Tibial nerve (tissue), 4 donors: ENCODE results near the gene PEX16. TPM values are rescaled to one million over a fixed set of nuclear protein-coding genes. Genes with fewer than 3 reads are reported as not detected.

Experiments
- DNase-seq, 2 donors: peaks; one replicate each; pipeline ENCODE4 v3.0.0-alpha.2; 2019; ENCODE audit warnings: low spot score in 2 of 2
- H3K27ac ChIP-seq, 4 donors: fragments of 200-600 bp; sonication (generic) in 3 of 4; one replicate each; pipeline ENCODE4 v1.5.1; 2017 to 2019; ENCODE audit warnings: mild to moderate bottlenecking in 1 of 4
- H3K27me3 ChIP-seq, 2 donors: fragments of 200-600 bp; sonication (generic) in 1 of 2; one replicate each; pipeline versions ENCODE4 v1.5.1 to v1.6.0; 2017 to 2019
- H3K36me3 ChIP-seq, 3 donors: fragments of 200-600 bp; sonication (generic); one replicate each; pipeline ENCODE4 v1.5.1; 2018 to 2019
- H3K4me1 ChIP-seq, 4 donors: fragments of 200-600 bp; sonication (generic) in 3 of 4; one replicate each; pipeline ENCODE4 v1.5.1; 2017 to 2019
- H3K4me3 ChIP-seq, 4 donors: fragments of 200-600 bp; sonication (generic) in 3 of 4; one replicate each; pipeline ENCODE4 v1.5.1; 2017 to 2019; ENCODE audit warnings: mild to moderate bottlenecking in 1 of 4, moderate library complexity in 1 of 4
- H3K9me3 ChIP-seq, 4 donors: fragments of 200-600 bp; sonication (generic) in 3 of 4; one replicate each; pipeline ENCODE4 v1.5.1; 2017 to 2019
- CTCF ChIP-seq, 5 experiments: fragments of 200-600 bp in 3 of 5; fragments of 450-650 bp in 2 of 5; sonication (generic) in 3 of 5; IDR thresholded peaks; one replicate each; pipeline ENCODE4 v1.5.1; 2016 to 2019; ENCODE audit warnings: antibody characterized with exemption in 5 of 5, mild to moderate bottlenecking in 3 of 5, moderate library complexity in 2 of 5
- EP300 ChIP-seq, 2 donors: sonication (generic); formaldehyde crosslinking; IDR thresholded peaks; one replicate each; pipeline ENCODE4 v1.6.1; 2017; ENCODE audit warnings: antibody characterized with exemption in 2 of 2, mild to moderate bottlenecking in 1 of 2
- POLR2A ChIP-seq, 2 donors: fragments of 450-650 bp; IDR thresholded peaks; one replicate each; pipeline ENCODE4 v1.6.1; 2017; ENCODE audit warnings: antibody characterized with exemption in 2 of 2, mild to moderate bottlenecking in 2 of 2, moderate library complexity in 2 of 2
- WGBS, 2 donors: methylation state at CpG; one replicate each; pipeline ENCODE4 v1.1.5; 2018; 5-methylcytosine and 5-hydroxymethylcytosine counted together
- total RNA-seq, 4 donors: library from RNA; depleted of rRNA; stranded (reverse); fragments of >200 nt; gene quantifications; one replicate each; pipeline ENCODE4 v1.1.0, GENCODE V29; 2016

PEX16 gene
- total RNA-seq, 4 donors from 2014 or later: 33.9 to 38.4 (median 36.5) TPM

DNA sequence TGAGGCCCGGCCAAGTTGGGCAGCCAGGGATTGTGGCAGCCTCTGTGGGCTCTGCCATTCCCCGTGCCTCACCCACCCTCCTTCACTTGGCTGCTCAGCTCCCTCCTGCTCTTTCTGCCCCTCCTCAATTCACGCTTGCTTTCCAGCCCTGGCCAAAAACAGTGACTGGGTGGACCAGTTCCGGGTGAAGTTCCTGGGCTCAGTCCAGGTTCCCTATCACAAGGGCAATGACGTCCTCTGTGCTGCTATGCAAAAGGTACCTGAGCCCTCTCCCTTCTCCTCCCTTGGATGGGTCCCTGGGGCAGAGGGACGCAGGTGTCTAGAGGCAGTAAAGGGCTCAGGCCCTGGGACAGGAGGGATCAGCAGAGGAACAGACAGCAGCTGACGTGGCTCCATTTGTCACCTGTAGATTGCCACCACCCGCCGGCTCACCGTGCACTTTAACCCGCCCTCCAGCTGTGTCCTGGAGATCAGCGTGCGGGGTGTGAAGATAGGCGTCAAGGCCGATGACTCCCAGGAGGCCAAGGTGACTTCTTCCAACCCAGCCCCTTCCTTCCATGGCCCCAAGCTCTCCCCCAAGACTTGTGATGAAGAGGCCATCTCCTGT lies 13.3 kb downstream of the PEX16 start:
- H3K27ac ChIP-seq: peak overlapping the region in 2 of 4 donors; percentile 82 to 90
- no peak for TF ChIP-seq POLR2A (IDR thresholded peaks at IDR 0.05)
- no peak for TF ChIP-seq EP300 (IDR thresholded peaks at IDR 0.05)
- no peak for TF ChIP-seq CTCF (IDR thresholded peaks at IDR 0.05)
- WGBS, 2 donors: 81 to 91% methylated on average over 13 to 15 of the region's 15 CpGs
- H3K36me3 ChIP-seq: peaks cover 0 to 47% (median 4%) of the 10 kb centered on the region in 3 donors
- no peak overlapping the region for H3K4me3 ChIP-seq
- H3K27me3 ChIP-seq: no peaks in the 10 kb centered on the region
- no peaks in the 10 kb centered on the region for H3K9me3 ChIP-seq
- peaks cover 0 to 36% (median 11%) of the 10 kb centered on the region in 4 donors for H3K4me1 ChIP-seq
- no peak for DNase-seq

- WGBS, 2 donors: 88 to 90% methylated on average over 43 to 44 of the region's 56 CpGs
- H3K4me3 ChIP-seq: no peak overlapping the region
- H3K9me3 ChIP-seq: no peaks in the 10 kb centered on the region
- H3K36me3 ChIP-seq: peaks cover 0 to 41% (median 0%) of the 10 kb centered on the region in 3 donors
- peaks cover 0 to 48% (median 17%) of the 10 kb centered on the region in 4 donors for H3K4me1 ChIP-seq
- peak overlapping the region; percentile 12 to 90 (median 56) for H3K27ac ChIP-seq
- no peak for DNase-seq
- TF ChIP-seq POLR2A (IDR thresholded peaks at IDR 0.05): no peak
- TF ChIP-seq EP300 (IDR thresholded peaks at IDR 0.05): no peak
- no peak for TF ChIP-seq CTCF (IDR thresholded peaks at IDR 0.05)
- no peaks in the 10 kb centered on the region for H3K27me3 ChIP-seq
These were observed 15.0 kb downstream of the PEX16 start for GRCh38 chr11:45902452-45903380.

GRCh38 chr11:45901626-45902025 lies 16.1 kb downstream of the PEX16 start:
- H3K4me3 ChIP-seq: peak overlapping the region in 3 of 4 donors; percentile 7 to 67 (median 63)
- no peak for DNase-seq
- H3K36me3 ChIP-seq: peaks cover 0 to 41% (median 0%) of the 10 kb centered on the region in 3 donors
- H3K4me1 ChIP-seq: peaks cover 0 to 44% (median 17%) of the 10 kb centered on the region in 4 donors
- no peaks in the 10 kb centered on the region for H3K27me3 ChIP-seq
- no peaks in the 10 kb centered on the region for H3K9me3 ChIP-seq
- no peak for TF ChIP-seq CTCF (IDR thresholded peaks at IDR 0.05)
- peak in 1 of 2 donors; percentile 17 for TF ChIP-seq POLR2A (IDR thresholded peaks at IDR 0.05)
- peak in 1 of 2 donors; percentile 59 for TF ChIP-seq EP300 (IDR thresholded peaks at IDR 0.05)
- peak overlapping the region; percentile 32 to 90 (median 74) for H3K27ac ChIP-seq
- 54 to 88% methylated on average over 6 of the region's 6 CpGs for WGBS, 2 donors

DNA sequence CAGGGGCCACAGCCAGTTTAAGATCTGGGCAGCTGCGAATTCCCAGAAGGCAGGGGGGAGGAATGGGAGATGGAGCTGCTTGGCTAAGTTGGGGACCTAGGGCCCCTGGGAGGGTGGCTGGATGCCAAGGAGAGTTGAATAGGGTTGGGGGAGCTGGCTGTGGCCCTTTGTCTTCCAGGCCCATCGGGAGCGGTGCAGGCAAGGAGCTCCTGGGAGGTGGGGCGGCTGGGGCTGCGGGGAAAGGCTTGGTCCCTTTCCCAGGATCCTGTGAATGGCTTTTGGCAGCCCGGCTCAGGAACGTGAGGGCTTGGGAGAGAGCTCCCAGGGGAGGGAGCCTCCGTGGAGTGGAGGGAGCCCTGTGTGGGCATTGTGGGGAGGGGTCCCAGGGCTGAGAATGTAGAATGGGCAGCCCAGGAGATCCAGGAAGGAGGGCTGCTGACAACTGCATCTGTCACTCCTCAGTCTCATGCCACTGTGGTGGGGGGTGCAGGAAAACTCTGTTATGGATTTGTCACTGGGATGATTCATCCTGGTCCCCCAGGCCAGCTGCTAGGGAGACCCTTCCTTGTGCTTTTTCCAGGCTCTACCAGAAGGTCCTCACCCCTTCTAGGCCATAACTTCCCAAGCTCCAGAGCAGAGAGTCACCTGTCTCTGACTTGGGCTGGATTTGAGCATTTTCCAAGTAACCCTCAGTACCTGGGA lies 16.6 kb downstream of the PEX16 start:
- DNase-seq: no peak
- TF ChIP-seq CTCF (IDR thresholded peaks at IDR 0.05) (no peak), EP300 (IDR thresholded peaks at IDR 0.05) (no peak), POLR2A (IDR thresholded peaks at IDR 0.05) (no peak)
- WGBS, 2 donors: 15 to 17% methylated on average over 8 of the region's 8 CpGs
- no peaks in the 10 kb centered on the region for H3K27me3 ChIP-seq
- peaks cover 0 to 41% (median 0%) of the 10 kb centered on the region in 3 donors for H3K36me3 ChIP-seq
- H3K4me3 ChIP-seq: peak overlapping the region; percentile 42 to 67 (median 57)
- H3K27ac ChIP-seq: peak overlapping the region; percentile 32 to 90 (median 74)
- H3K4me1 ChIP-seq: peaks cover 0 to 48% (median 17%) of the 10 kb centered on the region in 4 donors
- H3K9me3 ChIP-seq: no peaks in the 10 kb centered on the region
